ENCODE measurements around the gene NIPAL4.

NIPAL4 gene

DNA sequence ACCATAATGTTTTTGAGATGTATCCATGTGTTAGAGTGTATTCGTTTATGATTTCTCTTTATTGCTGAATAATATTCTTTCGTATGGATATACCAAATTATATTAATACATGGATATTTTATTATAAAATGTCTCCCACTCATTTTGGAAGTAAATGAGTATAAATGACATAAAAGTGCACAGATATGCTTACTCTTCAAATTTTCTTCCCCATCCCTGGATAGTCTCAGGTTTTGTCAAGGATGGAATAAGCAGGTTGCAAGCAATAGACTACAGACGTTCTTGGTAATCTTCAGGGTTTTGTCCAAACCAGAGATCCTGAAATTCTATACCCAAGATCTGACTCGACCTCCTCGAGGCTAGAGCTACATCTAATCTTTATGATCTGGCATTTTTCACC lies 50.7 kb downstream of the NIPAL4 start:
- no peak for DNase-seq (ENCODE audit: low spot score)
- in situ Hi-C loops (cut with MboI; ENCODE audit: low pct_unique_long_range_greater_than_20kb, low sequenced_read_pairs, unreplicated experiment) = no loop called here
- TF ChIP-seq, protein P1, sequence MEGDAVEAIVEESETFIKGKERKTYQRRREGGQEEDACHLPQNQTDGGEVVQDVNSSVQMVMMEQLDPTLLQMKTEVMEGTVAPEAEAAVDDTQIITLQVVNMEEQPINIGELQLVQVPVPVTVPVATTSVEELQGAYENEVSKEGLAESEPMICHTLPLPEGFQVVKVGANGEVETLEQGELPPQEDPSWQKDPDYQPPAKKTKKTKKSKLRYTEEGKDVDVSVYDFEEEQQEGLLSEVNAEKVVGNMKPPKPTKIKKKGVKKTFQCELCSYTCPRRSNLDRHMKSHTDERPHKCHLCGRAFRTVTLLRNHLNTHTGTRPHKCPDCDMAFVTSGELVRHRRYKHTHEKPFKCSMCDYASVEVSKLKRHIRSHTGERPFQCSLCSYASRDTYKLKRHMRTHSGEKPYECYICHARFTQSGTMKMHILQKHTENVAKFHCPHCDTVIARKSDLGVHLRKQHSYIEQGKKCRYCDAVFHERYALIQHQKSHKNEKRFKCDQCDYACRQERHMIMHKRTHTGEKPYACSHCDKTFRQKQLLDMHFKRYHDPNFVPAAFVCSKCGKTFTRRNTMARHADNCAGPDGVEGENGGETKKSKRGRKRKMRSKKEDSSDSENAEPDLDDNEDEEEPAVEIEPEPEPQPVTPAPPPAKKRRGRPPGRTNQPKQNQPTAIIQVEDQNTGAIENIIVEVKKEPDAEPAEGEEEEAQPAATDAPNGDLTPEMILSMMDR (IDR thresholded peaks at IDR 0.05; ENCODE audit: extremely low read depth, insufficient read depth, missing control alignments) = no peak

DNA sequence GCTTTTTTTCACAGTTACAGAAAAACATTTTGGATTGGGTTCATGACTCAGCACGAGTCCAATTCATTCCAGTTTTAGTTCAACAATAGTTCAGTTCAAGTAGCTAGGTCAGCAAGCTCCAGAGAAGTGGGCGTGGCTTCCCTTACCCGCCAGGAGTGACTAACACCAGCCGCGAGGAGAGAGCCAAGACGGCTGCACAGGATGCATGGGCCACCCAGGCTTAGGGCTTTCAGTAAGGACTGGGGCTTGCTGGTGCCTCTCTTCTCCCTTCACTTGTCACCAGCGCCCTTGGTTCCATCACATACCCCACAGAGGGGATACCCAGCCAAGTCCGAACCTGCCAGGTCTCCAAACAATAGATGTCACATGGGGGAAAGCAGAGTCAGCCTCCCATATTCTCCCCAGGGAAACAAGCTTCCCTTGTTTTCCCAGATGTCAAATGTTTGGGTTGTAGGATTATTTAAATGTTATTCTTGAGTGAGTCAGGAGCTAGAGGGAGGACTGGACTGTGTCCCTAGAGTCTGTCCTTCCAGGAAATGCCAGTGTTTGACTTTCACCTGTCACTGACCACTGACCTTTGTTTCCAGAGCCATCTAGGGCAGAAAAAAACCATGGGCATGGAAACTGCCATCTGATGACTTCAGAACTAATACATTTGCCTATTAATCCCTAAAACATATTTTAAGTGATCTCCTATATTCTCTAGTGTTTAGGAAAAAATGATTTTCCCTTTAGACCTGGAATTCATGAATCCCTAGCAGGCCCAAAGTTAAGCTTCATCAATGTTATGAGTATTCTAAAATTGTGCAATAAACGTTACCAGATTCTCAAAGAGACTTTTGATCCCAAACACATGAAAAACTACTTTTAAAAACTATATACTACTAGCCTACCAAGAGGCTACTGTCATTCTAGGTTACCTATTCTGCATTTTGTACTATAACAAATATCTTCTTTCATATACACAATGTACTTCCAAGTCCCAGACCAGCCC lies 51.9 kb downstream of the NIPAL4 start:
- in situ Hi-C loops (cut with MboI; ENCODE audit: low pct_unique_long_range_greater_than_20kb, low sequenced_read_pairs, unreplicated experiment) = no loop called here
- DNase-seq (ENCODE audit: low spot score) = no peak

DNA sequence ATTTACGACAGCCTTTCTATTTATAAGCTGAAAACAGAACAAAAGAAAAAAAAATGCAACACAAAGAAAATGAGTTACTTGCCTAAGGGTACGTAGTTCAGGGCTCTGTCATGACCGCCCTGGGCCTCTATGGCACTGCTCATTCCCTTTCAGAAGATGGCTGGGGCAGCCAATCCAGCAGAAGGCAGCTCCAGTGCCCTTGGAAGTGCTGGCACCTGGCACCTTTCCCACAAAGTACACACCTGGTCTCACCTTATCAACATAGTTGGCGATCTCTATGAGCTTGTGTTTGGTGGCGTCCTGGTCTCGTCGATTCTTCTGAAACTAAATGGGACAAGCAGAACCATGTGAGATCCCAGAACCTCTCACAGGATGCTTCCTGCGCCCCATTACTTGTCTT lies 53.2 kb downstream of the NIPAL4 start:
- in situ Hi-C loops (cut with MboI; ENCODE audit: low pct_unique_long_range_greater_than_20kb, low sequenced_read_pairs, unreplicated experiment) = no loop called here
- no peak for DNase-seq (ENCODE audit: low spot score)
- TF ChIP-seq, protein P1 (IDR thresholded peaks at IDR 0.05; ENCODE audit: extremely low read depth, insufficient read depth, missing control alignments) = no peak

More for the DNA sequence above, 51.9 kb downstream of the NIPAL4 start:
- TF ChIP-seq, protein P1 (IDR thresholded peaks at IDR 0.05; ENCODE audit: extremely low read depth, insufficient read depth, missing control alignments) = no peak

DNA sequence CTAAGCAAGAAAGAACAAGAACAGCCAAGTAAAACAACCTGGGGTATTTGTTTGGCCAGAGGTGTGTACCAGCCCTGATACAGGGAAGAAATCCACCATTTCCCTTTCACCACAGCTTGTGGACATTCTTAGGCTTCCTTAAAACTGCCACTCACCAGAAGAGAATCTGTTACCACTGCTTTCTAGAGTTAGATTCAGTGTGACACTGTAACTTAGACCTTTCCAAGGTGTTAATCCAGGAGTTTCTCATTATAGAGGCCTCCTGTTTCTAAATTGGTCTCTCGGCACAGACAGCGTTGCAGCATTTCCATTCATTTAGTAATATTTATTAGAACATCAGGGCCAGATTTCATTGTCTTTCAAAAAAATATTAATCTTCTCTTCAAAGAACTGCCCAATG lies 55.0 kb downstream of the NIPAL4 start:
- DNase-seq (ENCODE audit: low spot score) = no peak
- in situ Hi-C loops (cut with MboI; ENCODE audit: low pct_unique_long_range_greater_than_20kb, low sequenced_read_pairs, unreplicated experiment) = no loop called here
- TF ChIP-seq, protein P1 (IDR thresholded peaks at IDR 0.05; ENCODE audit: extremely low read depth, insufficient read depth, missing control alignments) = no peak

DNA sequence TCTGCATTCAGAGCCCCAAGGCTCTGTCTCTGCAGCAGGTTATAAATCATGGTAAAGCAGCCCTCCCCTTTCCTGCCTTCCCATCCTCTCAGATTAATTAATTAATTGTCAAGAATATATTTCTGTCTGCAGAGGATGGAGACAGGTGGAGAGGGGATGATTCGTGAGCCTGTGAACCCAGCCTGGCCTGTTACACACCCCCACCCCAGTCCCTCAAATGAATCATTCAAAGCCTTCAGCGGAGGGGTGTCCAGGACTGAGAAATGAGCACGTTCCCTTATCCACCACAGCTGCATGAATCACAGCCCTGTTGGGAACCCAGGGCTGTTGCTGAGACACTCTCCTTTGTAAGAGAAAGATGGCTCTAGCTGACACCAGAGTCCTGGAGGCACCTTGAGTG lies 56.0 kb downstream of the NIPAL4 start:
- no peak for DNase-seq (ENCODE audit: low spot score)
- in situ Hi-C loops (cut with MboI; ENCODE audit: low pct_unique_long_range_greater_than_20kb, low sequenced_read_pairs, unreplicated experiment) = no loop called here
- TF ChIP-seq, protein P1 (IDR thresholded peaks at IDR 0.05; ENCODE audit: extremely low read depth, insufficient read depth, missing control alignments) = no peak

DNA sequence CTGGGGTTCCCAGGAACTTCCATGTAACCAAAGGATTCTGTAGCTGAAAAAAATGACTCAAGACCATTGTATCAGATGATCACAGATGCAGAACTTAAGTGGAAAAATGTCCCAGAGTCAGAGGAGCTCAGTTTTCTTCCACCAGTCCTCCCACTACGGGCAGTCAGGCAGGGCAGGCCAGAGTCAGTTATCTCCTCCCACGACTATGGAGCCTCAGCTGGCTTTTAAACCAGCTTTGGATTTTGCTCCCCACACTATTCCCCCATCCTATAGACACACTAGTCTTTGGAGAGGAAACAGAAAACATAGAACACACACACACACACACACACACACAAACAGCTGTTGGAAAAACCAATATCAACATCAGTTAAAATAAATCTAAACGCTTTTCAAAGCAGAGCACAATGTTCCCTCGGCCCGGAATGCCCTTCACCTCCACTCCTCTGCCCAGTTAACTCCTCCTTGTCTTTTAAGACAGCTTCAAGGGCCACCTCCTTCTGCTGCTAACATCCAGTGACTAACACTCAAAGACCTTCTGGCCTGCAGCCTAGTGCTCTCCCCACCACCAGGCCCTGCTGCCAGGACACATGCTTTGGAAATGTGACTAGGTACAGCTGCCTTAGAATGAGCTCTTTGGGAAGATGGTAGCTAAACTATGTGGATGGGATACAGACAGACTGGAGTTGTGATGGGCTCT lies 56.8 kb downstream of the NIPAL4 start:
- in situ Hi-C loops (cut with MboI; ENCODE audit: low pct_unique_long_range_greater_than_20kb, low sequenced_read_pairs, unreplicated experiment) = no loop called here
- DNase-seq (ENCODE audit: low spot score) = no peak
- TF ChIP-seq, protein P1 (IDR thresholded peaks at IDR 0.05; ENCODE audit: extremely low read depth, insufficient read depth, missing control alignments) = no peak
